ENCODE results near the gene GDI1. TPM values are rescaled to one million over a fixed set of nuclear protein-coding genes. Genes with fewer than 3 reads are reported as not detected.
A peak's percentile ranks its signal among the peaks of the same experiment; 100 is the strongest.

Gene GDI1
- total RNA-seq, 1 donor from 2014 or later = 210 TPM

DNA sequence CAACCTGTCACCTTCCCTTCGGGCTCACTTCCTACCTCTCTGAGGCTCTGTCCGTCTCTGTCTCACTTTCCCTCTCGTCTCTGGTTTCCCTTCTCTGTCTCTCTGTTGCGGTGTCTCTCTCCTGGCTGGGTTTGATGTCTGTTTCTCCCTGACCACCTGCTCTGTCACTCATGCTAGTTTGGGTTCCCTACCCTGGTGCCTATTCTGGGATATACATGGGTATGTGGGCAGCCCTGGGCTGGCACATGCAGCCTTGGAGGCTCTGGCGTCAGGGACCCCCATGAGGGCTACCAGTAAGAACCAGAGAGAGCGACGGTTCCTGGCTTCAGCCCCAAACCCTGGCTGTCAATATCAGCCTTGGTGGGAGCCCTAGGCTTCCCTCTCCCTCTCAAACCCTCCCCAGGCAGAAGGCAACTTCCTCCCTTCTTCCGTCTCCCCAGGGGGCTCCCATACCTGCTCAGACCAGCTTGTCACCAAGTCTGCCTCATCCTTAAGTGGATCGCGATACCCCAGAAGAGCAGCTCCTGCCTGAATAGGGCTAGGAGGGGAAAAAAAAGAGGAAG, 28.2 kb upstream of the GDI1 start:
- Mint-ChIP-seq H3K27me3 (ENCODE audit: low read depth) (no peaks in the 10 kb centered on the region), H3K9me3 (peaks cover 2% of the 10 kb centered on the region), H3K27ac (ENCODE audit: unreplicated experiment) (no peak overlapping the region), H3K4me3 (peak overlapping the region; percentile 34), H3K4me1 (peaks cover 13% of the 10 kb centered on the region), H3K36me3 (ENCODE audit: low read depth) (peaks cover 8% of the 10 kb centered on the region)
- DNase-seq (ENCODE audit: low read depth, low spot score) = no peak
- TF ChIP-seq, protein P1, sequence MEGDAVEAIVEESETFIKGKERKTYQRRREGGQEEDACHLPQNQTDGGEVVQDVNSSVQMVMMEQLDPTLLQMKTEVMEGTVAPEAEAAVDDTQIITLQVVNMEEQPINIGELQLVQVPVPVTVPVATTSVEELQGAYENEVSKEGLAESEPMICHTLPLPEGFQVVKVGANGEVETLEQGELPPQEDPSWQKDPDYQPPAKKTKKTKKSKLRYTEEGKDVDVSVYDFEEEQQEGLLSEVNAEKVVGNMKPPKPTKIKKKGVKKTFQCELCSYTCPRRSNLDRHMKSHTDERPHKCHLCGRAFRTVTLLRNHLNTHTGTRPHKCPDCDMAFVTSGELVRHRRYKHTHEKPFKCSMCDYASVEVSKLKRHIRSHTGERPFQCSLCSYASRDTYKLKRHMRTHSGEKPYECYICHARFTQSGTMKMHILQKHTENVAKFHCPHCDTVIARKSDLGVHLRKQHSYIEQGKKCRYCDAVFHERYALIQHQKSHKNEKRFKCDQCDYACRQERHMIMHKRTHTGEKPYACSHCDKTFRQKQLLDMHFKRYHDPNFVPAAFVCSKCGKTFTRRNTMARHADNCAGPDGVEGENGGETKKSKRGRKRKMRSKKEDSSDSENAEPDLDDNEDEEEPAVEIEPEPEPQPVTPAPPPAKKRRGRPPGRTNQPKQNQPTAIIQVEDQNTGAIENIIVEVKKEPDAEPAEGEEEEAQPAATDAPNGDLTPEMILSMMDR (conservative IDR thresholded peaks at IDR 0.05) = no peak

DNA sequence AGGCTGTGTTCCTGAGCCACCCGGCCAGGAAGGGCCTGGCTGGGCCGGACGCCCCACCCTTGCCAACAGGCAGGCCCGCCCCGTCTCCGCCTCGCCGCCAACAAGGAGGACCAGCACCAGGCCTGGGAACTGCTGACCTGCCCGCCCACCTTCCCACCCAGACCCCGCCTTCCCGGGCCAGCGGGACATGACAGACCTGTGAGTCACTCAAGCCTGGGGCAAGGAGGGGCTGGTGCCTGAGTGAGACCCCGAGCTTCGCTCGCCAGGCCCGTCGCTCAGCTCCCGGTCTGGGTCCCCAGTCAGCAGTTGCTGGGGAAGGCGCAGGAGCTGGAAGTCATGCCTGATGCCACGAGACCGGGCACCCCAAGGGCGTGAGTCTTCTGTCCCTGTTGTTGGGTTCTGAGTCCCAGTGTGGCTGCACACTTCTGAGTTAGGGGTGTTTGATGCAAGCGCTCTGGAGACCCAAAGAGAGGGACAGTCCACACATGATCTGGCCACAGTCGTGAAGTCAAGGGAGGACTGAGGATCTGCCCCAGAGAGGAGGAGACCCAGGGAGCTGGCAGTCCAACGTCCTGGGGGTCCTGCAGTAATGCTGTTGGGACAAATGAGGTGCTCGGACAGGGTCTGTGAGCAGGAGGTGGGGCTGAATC, 27.6 kb upstream of the GDI1 start, which contains the start of gene DNASE1L1:
Gene DNASE1L1, minus strand, starts transcription at position 33 of the 650 bp plus-strand sequence. CDS start 3,686 bp downstream, outside the sequence.
- H3K36me3 Mint-ChIP-seq (ENCODE audit: low read depth) = peaks cover 6% of the 10 kb centered on the region
- no peak within 1 kb of the TSS for H3K27ac Mint-ChIP-seq (ENCODE audit: unreplicated experiment)
- H3K4me3 Mint-ChIP-seq = peak within 1 kb of the TSS; percentile 75
- TF ChIP-seq, protein P1 (conservative IDR thresholded peaks at IDR 0.05) = no peak
- no peaks in the 10 kb centered on the region for H3K27me3 Mint-ChIP-seq (ENCODE audit: low read depth)
- no peak for DNase-seq (ENCODE audit: low read depth, low spot score)
- peaks cover 13% of the 10 kb centered on the region for H3K4me1 Mint-ChIP-seq
- no peaks in the 10 kb centered on the region for H3K9me3 Mint-ChIP-seq

DNA sequence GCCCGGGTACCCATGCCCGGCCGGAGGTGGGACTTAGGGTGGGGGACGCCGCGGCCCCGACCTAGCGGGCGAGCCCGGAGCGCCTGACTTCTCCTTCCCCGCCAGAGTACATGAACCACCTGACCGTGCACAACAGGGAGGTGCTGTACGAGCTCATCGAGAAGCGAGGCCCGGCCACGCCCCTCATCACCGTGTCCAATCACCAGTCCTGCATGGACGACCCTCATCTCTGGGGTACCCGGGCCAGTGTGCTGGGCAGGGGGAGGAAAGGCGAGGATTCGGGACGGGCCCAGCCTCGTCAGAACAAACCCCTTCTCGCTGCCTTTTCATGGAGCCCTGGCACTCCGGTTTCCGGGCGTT, 25.0 kb upstream of the GDI1 start:
- H3K4me1 Mint-ChIP-seq = peaks cover 13% of the 10 kb centered on the region
- DNase-seq (ENCODE audit: low read depth, low spot score) = peak; percentile 32
- H3K4me3 Mint-ChIP-seq = peak overlapping the region; percentile 79
- no peaks in the 10 kb centered on the region for H3K9me3 Mint-ChIP-seq
- H3K27me3 Mint-ChIP-seq (ENCODE audit: low read depth) = no peaks in the 10 kb centered on the region
- TF ChIP-seq, protein P1 (conservative IDR thresholded peaks at IDR 0.05) = no peak
- H3K27ac Mint-ChIP-seq (ENCODE audit: unreplicated experiment) = no peak overlapping the region
- H3K36me3 Mint-ChIP-seq (ENCODE audit: low read depth) = peaks cover 10% of the 10 kb centered on the region

DNA sequence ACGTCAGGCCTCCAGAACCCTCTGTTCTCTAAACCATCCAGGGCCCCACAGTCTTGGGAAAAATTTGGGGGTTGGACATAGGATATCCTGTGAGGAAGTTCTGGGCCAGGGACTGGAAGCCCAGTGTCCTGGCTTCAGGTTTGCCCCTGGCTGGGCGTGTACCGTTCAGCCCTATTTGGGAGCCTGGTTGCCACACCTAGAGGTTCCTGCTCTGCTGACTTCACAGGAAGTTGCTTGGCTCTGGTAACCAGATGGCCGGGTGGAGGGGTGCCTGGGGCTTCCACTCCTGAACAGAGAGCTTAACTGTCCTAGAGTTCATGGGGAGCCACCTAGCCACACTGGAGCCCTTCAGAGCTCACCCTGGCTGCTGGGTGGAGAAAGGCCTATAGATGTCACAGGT, 24.5 kb upstream of the GDI1 start:
- Mint-ChIP-seq H3K4me1 (peaks cover 13% of the 10 kb centered on the region), H3K36me3 (ENCODE audit: low read depth) (peaks cover 10% of the 10 kb centered on the region), H3K9me3 (no peaks in the 10 kb centered on the region), H3K27me3 (ENCODE audit: low read depth) (no peaks in the 10 kb centered on the region), H3K27ac (ENCODE audit: unreplicated experiment) (no peak overlapping the region), H3K4me3 (peak overlapping the region; percentile 79)
- TF ChIP-seq, protein P1 (conservative IDR thresholded peaks at IDR 0.05) = no peak
- no peak for DNase-seq (ENCODE audit: low read depth, low spot score)

DNA sequence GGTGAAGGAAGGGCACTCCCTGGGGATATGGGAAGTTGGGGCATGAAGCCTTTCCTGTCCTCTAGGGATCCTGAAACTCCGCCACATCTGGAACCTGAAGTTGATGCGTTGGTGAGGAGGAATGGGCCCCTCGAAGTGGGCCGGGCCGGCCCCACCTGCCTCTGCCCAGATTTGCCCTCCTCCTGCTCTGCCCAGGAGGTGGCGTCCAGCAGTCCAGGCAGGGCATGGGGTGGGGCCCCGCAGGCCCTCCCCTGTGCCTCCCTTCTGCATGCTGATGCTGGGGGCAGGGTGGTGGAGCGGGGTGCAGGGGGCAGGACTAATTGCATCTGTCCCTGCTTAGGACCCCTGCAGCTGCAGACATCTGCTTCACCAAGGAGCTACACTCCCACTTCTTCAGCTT, 23.8 kb upstream of the GDI1 start:
- Mint-ChIP-seq H3K9me3 (no peaks in the 10 kb centered on the region), H3K27ac (ENCODE audit: unreplicated experiment) (no peak overlapping the region), H3K4me1 (peaks cover 13% of the 10 kb centered on the region), H3K4me3 (no peak overlapping the region), H3K36me3 (ENCODE audit: low read depth) (peaks cover 10% of the 10 kb centered on the region), H3K27me3 (ENCODE audit: low read depth) (no peaks in the 10 kb centered on the region)
- TF ChIP-seq, protein P1 (conservative IDR thresholded peaks at IDR 0.05) = no peak
- DNase-seq (ENCODE audit: low read depth, low spot score) = no peak

Data from neural crest cell (in vitro differentiated cells).